ENCODE measurements around the gene ERICH4.
"Not testable (repeated sequence)": the region's sequence is repeated elsewhere in the genome, so short reads cannot be mapped to it uniquely, and the experiment has no call there.

The ERICH4 gene

GRCh38 chr19:41452584-41453275 lies 9.8 kb downstream of the ERICH4 start:
- TF ChIP-seq CTCF (IDR thresholded peaks at IDR 0.05; ENCODE audit: borderline replicate concordance, control extremely low read depth, extremely low read depth, insufficient read depth, missing control alignments), result no peak
- in situ Hi-C loops (cut with MboI; ENCODE audit: low sequenced_read_pairs, unreplicated experiment), result no loop called here
- DNase-seq (ENCODE audit: low spot score), result no peak

DNA sequence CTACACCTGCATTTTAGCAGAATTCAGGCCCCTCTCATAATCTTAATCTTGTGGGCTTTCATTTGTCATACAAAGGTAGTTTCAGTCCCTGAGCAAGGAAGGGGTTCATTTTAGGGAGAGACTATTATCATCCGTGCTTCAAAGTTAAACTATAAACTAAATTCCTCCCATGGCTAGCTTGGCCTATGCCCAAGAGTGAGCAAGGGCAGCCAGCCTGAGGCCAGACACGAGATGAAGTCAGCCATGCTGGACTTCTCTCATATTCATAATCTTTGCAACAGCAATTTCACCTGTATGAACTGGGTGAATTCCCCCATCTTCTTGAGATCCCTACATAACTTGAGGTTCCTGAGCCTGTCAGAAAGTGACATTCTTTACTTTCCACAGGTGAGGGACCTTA lies 13.0 kb downstream of the ERICH4 start:
- in situ Hi-C loops (cut with MboI; ENCODE audit: low sequenced_read_pairs, unreplicated experiment), result no loop called here
- no peak for DNase-seq (ENCODE audit: low spot score)

GRCh38 chr19:41456342-41456918 lies 13.5 kb downstream of the ERICH4 start:
- DNase-seq (ENCODE audit: low spot score), result no peak
- no peak for TF ChIP-seq CTCF (IDR thresholded peaks at IDR 0.05; ENCODE audit: borderline replicate concordance, control extremely low read depth, extremely low read depth, insufficient read depth, missing control alignments)
- in situ Hi-C loops (cut with MboI; ENCODE audit: low sequenced_read_pairs, unreplicated experiment), result no loop called here

More for the DNA sequence above, 13.0 kb downstream of the ERICH4 start:
- no peak for TF ChIP-seq CTCF (IDR thresholded peaks at IDR 0.05; ENCODE audit: borderline replicate concordance, control extremely low read depth, extremely low read depth, insufficient read depth, missing control alignments)

GRCh38 chr19:41457241-41457640 lies 14.3 kb downstream of the ERICH4 start:
- no peak for TF ChIP-seq CTCF (IDR thresholded peaks at IDR 0.05; ENCODE audit: borderline replicate concordance, control extremely low read depth, extremely low read depth, insufficient read depth, missing control alignments)
- in situ Hi-C loops (cut with MboI; ENCODE audit: low sequenced_read_pairs, unreplicated experiment), result no loop called here
- no peak for DNase-seq (ENCODE audit: low spot score)

DNA sequence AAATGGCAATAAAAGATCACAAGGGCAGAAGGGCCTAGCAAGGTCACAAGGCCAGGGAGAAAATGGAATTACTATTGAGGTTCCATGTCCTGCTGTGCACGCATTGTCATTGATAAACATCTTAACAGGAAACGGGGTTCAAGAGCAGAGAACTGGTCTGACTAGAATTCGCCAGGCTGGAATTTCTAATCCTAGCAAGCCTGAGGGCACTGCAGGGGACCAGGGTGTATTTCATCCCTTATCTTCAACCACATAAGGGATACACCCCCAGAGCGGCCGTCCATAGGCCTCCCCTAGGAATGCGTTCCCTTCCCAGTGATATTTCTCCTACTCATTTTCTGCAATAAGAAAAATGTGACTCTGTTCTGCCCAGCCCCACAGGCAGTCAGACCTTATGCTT lies 19.5 kb downstream of the ERICH4 start:
- in situ Hi-C loops (cut with MboI; ENCODE audit: low sequenced_read_pairs, unreplicated experiment), result no loop called here
- no peak for TF ChIP-seq CTCF (IDR thresholded peaks at IDR 0.05; ENCODE audit: borderline replicate concordance, control extremely low read depth, extremely low read depth, insufficient read depth, missing control alignments)
- DNase-seq (ENCODE audit: low spot score), result no peak

DNA sequence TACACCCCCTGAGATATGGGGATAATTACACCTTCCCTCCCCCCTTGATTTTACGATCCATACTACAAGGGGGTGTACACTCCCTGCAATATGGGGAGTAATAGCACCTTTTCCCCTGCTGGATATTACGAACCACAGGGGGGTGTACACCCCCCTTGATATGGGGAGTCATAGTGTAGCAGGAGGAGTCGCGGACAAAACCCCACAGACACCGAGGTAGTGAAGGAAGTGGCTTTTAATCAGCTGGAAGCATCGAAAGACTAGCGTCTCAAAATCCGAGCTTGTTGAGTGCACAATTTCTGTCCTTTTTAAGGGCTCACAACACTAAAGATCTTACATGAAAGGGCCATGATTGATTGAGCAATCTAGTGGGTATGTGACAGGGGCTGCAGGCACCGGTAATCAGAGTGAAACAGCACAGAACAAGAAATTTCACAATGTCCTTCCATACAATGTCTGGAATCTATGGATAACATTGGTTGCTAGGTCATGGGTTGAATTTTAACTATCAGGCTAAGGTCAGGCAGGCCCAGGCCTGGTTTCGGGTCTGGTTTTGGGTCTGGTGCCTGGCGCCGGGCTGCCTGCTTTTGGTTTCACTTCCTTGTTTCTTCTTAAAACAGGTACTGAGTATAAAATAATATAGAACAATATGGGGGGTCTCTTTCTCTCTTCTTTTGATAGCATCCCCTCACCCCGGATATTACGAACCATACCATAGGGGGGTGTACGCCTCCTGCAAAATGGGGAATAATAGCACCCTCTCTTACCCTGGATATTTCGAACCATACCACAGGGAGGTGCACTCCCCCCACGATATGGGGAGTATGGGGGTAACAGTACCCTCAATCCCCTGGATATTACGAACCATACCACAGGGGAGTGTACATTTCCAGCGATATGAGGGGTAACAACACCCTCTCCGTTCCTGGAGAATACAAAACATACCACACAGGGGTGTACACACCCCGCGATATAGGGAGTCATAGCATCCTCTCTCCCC lies 20.6 kb downstream of the ERICH4 start:
- in situ Hi-C loops (cut with MboI; ENCODE audit: low sequenced_read_pairs, unreplicated experiment); DNase-seq (ENCODE audit: low spot score): not testable (repeated sequence)

Data from GM13976 (cell line).